Left lung (tissue), 10 donors: ENCODE data around the gene DLG2. TPM values are rescaled to one million over a fixed set of nuclear protein-coding genes. Genes with fewer than 3 reads are reported as not detected.

ENCODE experiments used
- ATAC-seq: fragments of 200-7000 bp; cut with Tn5 transposase; one replicate; pipeline ENCODE4 v1.9.1; 2020; ENCODE audit warnings: moderate library complexity
- DNase-seq, 4 donors: peaks; one replicate each; pipeline ENCODE4 v3.0.0-alpha.2; 2013 to 2020
- H3K27ac ChIP-seq, 2 donors: fragments of 200-600 bp; sonication (generic) in 1 of 2; one replicate each; pipeline versions ENCODE4 v1.5.0 to v1.8.0; 2020 to 2021
- H3K27me3 ChIP-seq, 2 donors: fragments of 200-600 bp; sonication (generic) in 1 of 2; one replicate each; pipeline versions ENCODE4 v1.5.0 to v1.8.0; 2020 to 2021
- H3K36me3 ChIP-seq, 2 donors: fragments of 200-600 bp; sonication (generic) in 1 of 2; one replicate each; pipeline versions ENCODE4 v1.5.0 to v1.8.0; 2020 to 2021
- H3K4me1 ChIP-seq, 2 donors: fragments of 200-600 bp; one replicate each; pipeline ENCODE4 v1.8.0; 2021
- H3K4me3 ChIP-seq, 2 donors: fragments of 200-600 bp; sonication (generic) in 1 of 2; one replicate each; pipeline versions ENCODE4 v1.5.0 to v1.8.0; 2020 to 2021; ENCODE audit warnings: mild to moderate bottlenecking in 1 of 2
- H3K9me3 ChIP-seq, 2 donors: fragments of 200-600 bp; sonication (generic) in 1 of 2; one replicate each; pipeline versions ENCODE4 v1.5.0 to v1.8.0; 2020 to 2021
- intact Hi-C, 2 donors: fragments of 100-400 bp; cut with DNase I; formaldehyde crosslinking; loops; one replicate each; pipeline versions ENCODE4 v1.11.2 to v1.14.2; 2022
- polyA plus RNA-seq, 6 donors: library from polyadenylated mRNA; unstranded; fragments of 120-200 nt; gene quantifications; one replicate each; pipeline ENCODE4 v1.2.1, GENCODE V29; 2013; ENCODE audit not compliant: insufficient read length in 6 of 6
- total RNA-seq, 2 donors: library from RNA; stranded (reverse); fragmentation: NEBNext Ultra II Directional; extraction: Animal tissue kit (Norgen Biotek cat#: 25700); gene quantifications; one replicate each; pipeline ENCODE4 v1.2.1, GENCODE V29; 2021
- TF ChIP-seq, protein P1 (sequence below), 2 donors: fragments of 200-600 bp; sonication (generic) in 1 of 2; IDR thresholded peaks; one replicate each; pipeline versions ENCODE4 v1.5.0 to v1.8.0; 2021; ENCODE audit warnings: antibody characterized with exemption in 2 of 2
- donor health status: DM: no; HTN: yes; CAD: no.
- donor health status: DM: no; HTN: no; CAD: no.

The DLG2 gene
- total and polyA plus RNA-seq, 8 donors: 4.5 to 15.0 (median 8.6) TPM

DNA sequence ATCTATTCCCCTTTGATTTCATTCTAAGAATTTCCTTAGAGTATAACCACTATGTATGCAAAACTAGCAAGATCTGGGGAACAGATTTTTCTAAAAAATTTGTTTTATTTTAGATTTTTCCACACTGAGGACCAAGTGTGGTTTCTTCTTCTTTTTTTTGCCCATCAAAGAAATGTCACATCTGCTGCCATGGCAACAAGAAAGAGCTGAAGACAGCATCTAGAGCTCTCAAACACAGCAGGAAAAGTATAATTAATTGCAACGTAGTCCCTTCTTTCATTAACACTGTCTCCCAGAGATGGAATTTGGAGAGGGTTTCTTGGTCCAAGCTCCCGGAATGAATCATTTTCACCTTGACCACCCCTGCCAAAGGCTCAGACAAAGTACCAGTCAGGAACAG is 2084.3 kb downstream of the DLG2 start:
- DNase-seq (no peak), ATAC-seq (no peak)
- no peak overlapping the region for H3K4me3 ChIP-seq
- TF ChIP-seq, protein P1, sequence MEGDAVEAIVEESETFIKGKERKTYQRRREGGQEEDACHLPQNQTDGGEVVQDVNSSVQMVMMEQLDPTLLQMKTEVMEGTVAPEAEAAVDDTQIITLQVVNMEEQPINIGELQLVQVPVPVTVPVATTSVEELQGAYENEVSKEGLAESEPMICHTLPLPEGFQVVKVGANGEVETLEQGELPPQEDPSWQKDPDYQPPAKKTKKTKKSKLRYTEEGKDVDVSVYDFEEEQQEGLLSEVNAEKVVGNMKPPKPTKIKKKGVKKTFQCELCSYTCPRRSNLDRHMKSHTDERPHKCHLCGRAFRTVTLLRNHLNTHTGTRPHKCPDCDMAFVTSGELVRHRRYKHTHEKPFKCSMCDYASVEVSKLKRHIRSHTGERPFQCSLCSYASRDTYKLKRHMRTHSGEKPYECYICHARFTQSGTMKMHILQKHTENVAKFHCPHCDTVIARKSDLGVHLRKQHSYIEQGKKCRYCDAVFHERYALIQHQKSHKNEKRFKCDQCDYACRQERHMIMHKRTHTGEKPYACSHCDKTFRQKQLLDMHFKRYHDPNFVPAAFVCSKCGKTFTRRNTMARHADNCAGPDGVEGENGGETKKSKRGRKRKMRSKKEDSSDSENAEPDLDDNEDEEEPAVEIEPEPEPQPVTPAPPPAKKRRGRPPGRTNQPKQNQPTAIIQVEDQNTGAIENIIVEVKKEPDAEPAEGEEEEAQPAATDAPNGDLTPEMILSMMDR (IDR thresholded peaks at IDR 0.05): no peak
- peaks cover 0 to 6% of the 10 kb centered on the region in 2 donors for H3K4me1 ChIP-seq
- H3K27me3 ChIP-seq: no peaks in the 10 kb centered on the region
- no peak overlapping the region for H3K27ac ChIP-seq
- H3K9me3 ChIP-seq: no peaks in the 10 kb centered on the region
- no peaks in the 10 kb centered on the region for H3K36me3 ChIP-seq
- intact Hi-C loops: no loop called here

- Histone ChIP-seq H3K9me3 (no peaks in the 10 kb centered on the region), H3K36me3 (no peaks in the 10 kb centered on the region), H3K4me1 (peaks cover 0 to 6% of the 10 kb centered on the region in 2 donors), H3K4me3 (no peak overlapping the region), H3K27ac (no peak overlapping the region), H3K27me3 (no peaks in the 10 kb centered on the region)
- ATAC-seq (no peak), DNase-seq (peak in 1 of 4 donors; percentile 16)
- TF ChIP-seq, protein P1 (IDR thresholded peaks at IDR 0.05): no peak
- intact Hi-C loops: no loop called here
These were observed 2086.4 kb downstream of the DLG2 start for GRCh38 chr11:83540728-83541127.

- TF ChIP-seq, protein P1 (IDR thresholded peaks at IDR 0.05): no peak
- intact Hi-C loops: no loop called here
- ATAC-seq: no peak
- no peak overlapping the region for H3K4me3 ChIP-seq
- no peaks in the 10 kb centered on the region for H3K27me3 ChIP-seq
- peaks cover 0 to 6% of the 10 kb centered on the region in 2 donors for H3K4me1 ChIP-seq
- H3K9me3 ChIP-seq: no peaks in the 10 kb centered on the region
- DNase-seq: no peak
- H3K27ac ChIP-seq: no peak overlapping the region
- no peaks in the 10 kb centered on the region for H3K36me3 ChIP-seq
These were observed 2086.9 kb downstream of the DLG2 start for GRCh38 chr11:83540112-83540675.

- no peak overlapping the region for H3K27ac ChIP-seq
- H3K9me3 ChIP-seq: no peaks in the 10 kb centered on the region
- TF ChIP-seq, protein P1 (IDR thresholded peaks at IDR 0.05): no peak
- DNase-seq (no peak), ATAC-seq (no peak)
- H3K27me3 ChIP-seq: no peaks in the 10 kb centered on the region
- H3K36me3 ChIP-seq: no peaks in the 10 kb centered on the region
- peaks cover 0 to 6% of the 10 kb centered on the region in 2 donors for H3K4me1 ChIP-seq
- intact Hi-C loops: no loop called here
- no peak overlapping the region for H3K4me3 ChIP-seq
These were observed 2088.9 kb downstream of the DLG2 start for GRCh38 chr11:83538286-83538685.

- no peaks in the 10 kb centered on the region for H3K36me3 ChIP-seq
- DNase-seq (no peak), ATAC-seq (no peak)
- H3K27me3 ChIP-seq: no peaks in the 10 kb centered on the region
- intact Hi-C loops: no loop called here
- TF ChIP-seq, protein P1 (IDR thresholded peaks at IDR 0.05): no peak
- no peak overlapping the region for H3K4me3 ChIP-seq
- H3K27ac ChIP-seq: no peak overlapping the region
- H3K9me3 ChIP-seq: no peaks in the 10 kb centered on the region
- H3K4me1 ChIP-seq: peaks cover 0 to 6% of the 10 kb centered on the region in 2 donors
These were observed 2090.0 kb downstream of the DLG2 start for GRCh38 chr11:83537131-83537610.
